H9 (cell line): ENCODE measurements around the gene PCCA. TPM values are rescaled to one million over a fixed set of nuclear protein-coding genes. Genes with fewer than 3 reads are reported as not detected.

ENCODE experiments used
- DNase-seq: peaks from one replicate; pipeline ENCODE4 v3.0.0-alpha.2; 2017
- H2AFZ ChIP-seq: one replicate; pipeline ENCODE4 v1.6.1; 2013; ENCODE audit warnings: mild to moderate bottlenecking, low read length, control low read depth, moderate library complexity
- H2AK5ac ChIP-seq: 2 replicates; pipeline ENCODE4 v1.6.1; 2013; ENCODE audit warnings: low read length, control low read depth, mixed read lengths; ENCODE audit not compliant: insufficient read length
- H2BK120ac ChIP-seq: one replicate; pipeline ENCODE4 v1.6.1; 2013; ENCODE audit warnings: low read depth, mild to moderate bottlenecking, low read length, control low read depth, inconsistent platforms; ENCODE audit not compliant: poor library complexity, severe bottlenecking
- H2BK12ac ChIP-seq: 2 replicates; pipeline ENCODE4 v1.6.1; 2013; ENCODE audit warnings: low read length, control low read depth, mixed read lengths, low read depth; ENCODE audit not compliant: insufficient read length
- H2BK15ac ChIP-seq: 2 replicates; pipeline ENCODE4 v1.6.1; 2013; ENCODE audit warnings: low read depth, low read length, control low read depth
- H2BK20ac ChIP-seq: one replicate; pipeline ENCODE4 v1.6.1; 2013; ENCODE audit warnings: low read depth, mild to moderate bottlenecking, low read length, control low read depth, inconsistent platforms; ENCODE audit not compliant: poor library complexity, severe bottlenecking
- H2BK5ac ChIP-seq: 2 replicates; pipeline ENCODE4 v1.6.1; 2013; ENCODE audit warnings: low read length, control low read depth, mixed read lengths; ENCODE audit not compliant: insufficient read length
- H3K14ac ChIP-seq: 2 replicates; pipeline ENCODE4 v1.6.1; 2013; ENCODE audit warnings: low read length, control low read depth; ENCODE audit not compliant: insufficient read depth
- H3K18ac ChIP-seq: 2 replicates; pipeline ENCODE4 v1.6.1; 2013; ENCODE audit warnings: low read depth, mild to moderate bottlenecking, mixed read lengths, low read length, control low read depth; ENCODE audit not compliant: insufficient read length
- H3K23ac ChIP-seq: 2 replicates; pipeline ENCODE4 v1.6.1; 2013; ENCODE audit warnings: low read length, control low read depth, mixed read lengths, low read depth; ENCODE audit not compliant: insufficient read length
- H3K23me2 ChIP-seq: 2 replicates; pipeline ENCODE4 v1.6.1; 2013; ENCODE audit warnings: low read depth, mild to moderate bottlenecking, mixed read lengths, low read length, control low read depth; ENCODE audit not compliant: insufficient read length, poor library complexity, severe bottlenecking
- H3K27ac ChIP-seq: 2 replicates; pipeline ENCODE4 v1.5.1; 2013; ENCODE audit warnings: low read length, control low read depth, mixed read lengths, low read depth; ENCODE audit not compliant: insufficient read length
- H3K27me3 ChIP-seq: 2 replicates; pipeline ENCODE4 v1.6.1; 2013; ENCODE audit warnings: low read length, control low read depth, inconsistent platforms; ENCODE audit not compliant: insufficient read depth
- H3K4ac ChIP-seq: 2 replicates; pipeline ENCODE4 v1.6.1; 2013; ENCODE audit warnings: low read depth, mild to moderate bottlenecking, control low read depth, inconsistent platforms, low read length, moderate library complexity
- H3K4me1 ChIP-seq: 2 replicates; pipeline ENCODE4 v1.6.1; 2013; ENCODE audit warnings: low read length, control low read depth, inconsistent platforms; ENCODE audit not compliant: insufficient read depth
- H3K4me2 ChIP-seq: 2 replicates; pipeline ENCODE4 v1.6.1; 2013; ENCODE audit warnings: low read length, control low read depth, mixed read lengths; ENCODE audit not compliant: insufficient read length, insufficient read depth
- H3K56ac ChIP-seq: 2 replicates; pipeline ENCODE4 v1.6.1; 2013; ENCODE audit warnings: low read depth, mild to moderate bottlenecking, mixed read lengths, low read length, control low read depth; ENCODE audit not compliant: insufficient read length
- H3K79me1 ChIP-seq: 2 replicates; pipeline ENCODE4 v1.6.1; 2013; ENCODE audit warnings: low read depth, mild to moderate bottlenecking, moderate library complexity, low read length, control low read depth, inconsistent platforms; ENCODE audit not compliant: insufficient read depth, poor library complexity, severe bottlenecking
- H3K79me2 ChIP-seq: 2 replicates; pipeline ENCODE4 v1.6.1; 2013; ENCODE audit warnings: low read length, control low read depth, inconsistent platforms; ENCODE audit not compliant: insufficient read depth
- H3K9ac ChIP-seq: 2 replicates; pipeline ENCODE4 v1.6.1; 2013; ENCODE audit warnings: low read length, control low read depth, mixed read lengths; ENCODE audit not compliant: insufficient read length; ENCODE audit errors: extremely low read depth
- H3K9me3 ChIP-seq: one replicate; pipeline ENCODE4 v1.6.1; 2013; ENCODE audit warnings: low read depth, low read length, inconsistent platforms; ENCODE audit not compliant: control insufficient read depth
- H3T11ph ChIP-seq: one replicate; pipeline ENCODE4 v1.6.1; 2013; ENCODE audit warnings: mild to moderate bottlenecking, low read length, control low read depth, inconsistent platforms
- H4K20me1 ChIP-seq: one replicate; pipeline ENCODE4 v1.6.1; 2013; ENCODE audit not compliant: control insufficient read depth, insufficient read length, insufficient read depth
- H4K5ac ChIP-seq: 2 replicates; pipeline ENCODE4 v1.6.1; 2013; ENCODE audit warnings: low read depth, mild to moderate bottlenecking, mixed read lengths, low read length, control low read depth; ENCODE audit not compliant: insufficient read length
- H4K8ac ChIP-seq: replicated peaks from 2 replicates; pipeline ENCODE4 v1.6.1; 2013; ENCODE audit warnings: low read length, control low read depth, mixed read lengths, low read depth; ENCODE audit not compliant: insufficient read length
- H4K91ac ChIP-seq: 2 replicates; pipeline ENCODE4 v1.6.1; 2013; ENCODE audit warnings: low read depth, mild to moderate bottlenecking, moderate library complexity, mixed read lengths, low read length, control low read depth; ENCODE audit not compliant: insufficient read length
- H3K27ac Mint-ChIP-seq, 3 experiments: 2 replicates in 2 of 3; 3 replicates in 1 of 3; pipeline ENCODE4 v1.8.0; 2020 to 2021; ENCODE audit warnings: mixed read lengths in 3 of 3, mild to moderate bottlenecking in 1 of 3, moderate library complexity in 1 of 3
- H3K27me3 Mint-ChIP-seq: 2 replicates; pipeline ENCODE4 v1.8.0; 2021; ENCODE audit warnings: low read depth, mild to moderate bottlenecking, moderate library complexity, mixed read lengths
- H3K36me3 Mint-ChIP-seq, 3 experiments: 2 replicates in 2 of 3; 3 replicates in 1 of 3; pipeline ENCODE4 v1.8.0; 2020 to 2021; ENCODE audit warnings: low read depth in 3 of 3, mixed read lengths in 3 of 3; ENCODE audit not compliant: insufficient read depth in 1 of 3
- H3K4me1 Mint-ChIP-seq, 2 experiments: 2 replicates each; pipeline ENCODE4 v1.8.0; 2020; ENCODE audit warnings: mixed read lengths in 2 of 2
- H3K4me3 Mint-ChIP-seq, 2 experiments: 2 replicates in 1 of 2; 3 replicates in 1 of 2; pipeline ENCODE4 v1.8.0; 2020 to 2021; ENCODE audit warnings: mild to moderate bottlenecking in 2 of 2, mixed read lengths in 2 of 2, moderate library complexity in 1 of 2
- H3K9me3 Mint-ChIP-seq, 2 experiments: 2 replicates in 1 of 2; 3 replicates in 1 of 2; pipeline ENCODE4 v1.8.0; 2020; ENCODE audit warnings: mild to moderate bottlenecking in 2 of 2, mixed read lengths in 2 of 2, moderate library complexity in 1 of 2
- CTCF ChIP-seq: fragments of 200-600 bp; sonication (generic); conservative IDR thresholded peaks from 3 replicates; pipeline ENCODE4 v1.8.0; 2021; ENCODE audit warnings: antibody characterized with exemption, mild to moderate bottlenecking
- WGBS: extraction: QIAGEN DNeasy Blood & Tissue Kit; methylation state at CpG from one replicate; pipeline ENCODE4 v1.1.7; 2013; ENCODE audit warnings: missing lambda C conversion rate, low lambda C conversion rate, mixed read lengths; ENCODE audit not compliant: insufficient read length; ENCODE audit errors: extremely low coverage; 5-methylcytosine and 5-hydroxymethylcytosine counted together
- total RNA-seq: library from RNA; stranded (reverse); gene quantifications from 2 replicates; pipeline ENCODE4 v1.2.1, GENCODE V29; 2021

PCCA gene
- total RNA-seq, 1 experiment from 2014 or later: 56.5 TPM

DNA sequence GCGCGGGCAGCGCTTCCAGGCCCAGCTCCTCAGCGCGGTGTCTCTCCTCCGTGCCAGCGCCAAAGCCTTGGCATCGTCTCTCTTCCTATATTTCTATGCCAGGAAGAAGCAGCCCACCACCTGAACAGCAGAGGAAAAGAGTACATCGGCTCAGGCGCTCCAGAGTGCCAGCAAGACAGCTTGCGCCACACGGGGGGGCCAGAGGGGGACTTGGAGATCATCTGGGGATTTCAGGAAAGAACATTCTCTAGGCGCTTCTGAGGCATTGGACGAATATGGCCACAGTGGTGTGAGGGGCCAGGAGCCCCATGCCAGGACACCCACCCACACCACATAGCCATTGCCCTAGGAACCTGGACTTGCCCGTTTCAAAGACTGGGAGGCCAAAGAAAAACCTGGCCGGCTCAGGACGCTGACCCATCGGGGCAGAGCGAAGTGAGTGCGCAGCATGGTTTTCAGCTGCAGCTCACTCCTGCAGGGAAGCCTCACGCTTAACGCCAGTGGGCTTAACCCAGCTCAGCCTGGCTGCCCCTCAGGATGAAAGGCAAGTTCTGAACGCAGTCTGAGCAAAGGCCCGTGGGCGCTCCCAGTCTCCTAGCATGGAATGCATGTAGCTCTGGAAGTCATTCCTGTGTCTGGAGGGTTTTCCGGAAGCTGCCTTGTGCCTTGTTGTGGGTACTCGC is 437.6 kb downstream of the PCCA start:
- Histone ChIP-seq H3K4me2 (no peak overlapping the region), H3K27ac (no peak overlapping the region), H3K79me1 (no peaks in the 10 kb centered on the region), H3K23me2 (no peaks in the 10 kb centered on the region), H3K79me2 (no peaks in the 10 kb centered on the region), H2BK12ac (no peak overlapping the region), H4K20me1 (peaks cover 2% of the 10 kb centered on the region), H3K9ac (no peak overlapping the region), H3K56ac (no peak overlapping the region), H2BK15ac (no peak overlapping the region), H4K91ac (no peak overlapping the region), H2BK120ac (no peak overlapping the region), H3K4ac (no peak overlapping the region), H4K8ac (no peak overlapping the region), H2AFZ (no peak overlapping the region), H4K5ac (no peak overlapping the region), H2BK20ac (no peak overlapping the region), H3K23ac (no peak overlapping the region), H3K27me3 (no peaks in the 10 kb centered on the region), H2AK5ac (no peak overlapping the region), H3K4me1 (peaks cover 12% of the 10 kb centered on the region; the same call in 1 of the 2 replicates), H3K9me3 (no peaks in the 10 kb centered on the region), H2BK5ac (no peak overlapping the region), H3K14ac (no peak overlapping the region), H3T11ph (no peak overlapping the region), H3K18ac (no peak overlapping the region)
- Mint-ChIP-seq H3K36me3 (peaks cover 10 to 26% (median 20%) of the 10 kb centered on the region in 3 experiments; a peak in 6 of 7 replicates), H3K4me1 (peaks cover 47 to 53% of the 10 kb centered on the region in 2 experiments), H3K27ac (peak overlapping the region in 1 of 3 experiments; percentile 29; a peak in 3 of 7 replicates), H3K9me3 (no peaks in the 10 kb centered on the region), H3K4me3 (no peak overlapping the region), H3K27me3 (no peaks in the 10 kb centered on the region)
- no peak for DNase-seq
- WGBS: no CpG with 5 or more reads among the region's 27 CpGs
- TF ChIP-seq CTCF: no peak
